GM12878 (cell line): Measurements from ENCODE around the gene GAPDHS. TPM values are rescaled to one million over a fixed set of nuclear protein-coding genes. Genes with fewer than 3 reads are reported as not detected.

Source experiments
- BACH1 ChIP-seq: fragments of 450-650 bp; IDR thresholded peaks from 2 replicates; pipeline ENCODE4 v1.6.1; 2017; ENCODE audit warnings: mild to moderate bottlenecking, borderline replicate concordance
- KAT2A ChIP-seq: conservative IDR thresholded peaks from 2 replicates; pipeline ENCODE4 v1.6.1; 2011; ENCODE audit warnings: low read depth, low read length; ENCODE audit not compliant: control insufficient read depth
- NBN ChIP-seq: fragments of 450-650 bp; IDR thresholded peaks from 2 replicates; pipeline ENCODE4 v1.6.1; 2016
- POU2F2 ChIP-seq: IDR thresholded peaks from 3 replicates; pipeline ENCODE4 v1.6.1; 2011; ENCODE audit warnings: low read depth, mild to moderate bottlenecking, low read length, borderline replicate concordance
- RAD21 ChIP-seq: IDR thresholded peaks from 2 replicates; pipeline ENCODE4 v1.6.1; 2011; ENCODE audit warnings: mild to moderate bottlenecking, low read depth, low read length, moderate library complexity; ENCODE audit not compliant: insufficient read depth
- RAD51 ChIP-seq: fragments of 450-650 bp; IDR thresholded peaks from 2 replicates; pipeline ENCODE4 v1.6.1; 2016; ENCODE audit warnings: moderate library complexity, mild to moderate bottlenecking, inconsistent platforms
- STAT3 ChIP-seq: IDR thresholded peaks from 2 replicates; pipeline ENCODE4 v1.6.1; 2011; ENCODE audit warnings: low read depth, low read length, improper control_type of control experiment
- SUPT20H ChIP-seq: IDR thresholded peaks from 2 replicates; pipeline ENCODE4 v1.6.1; 2011; ENCODE audit warnings: low read depth, mild to moderate bottlenecking, low read length, moderate library complexity, borderline replicate concordance; ENCODE audit not compliant: control insufficient read depth
- TCF12 ChIP-seq: IDR thresholded peaks from 2 replicates; pipeline ENCODE4 v1.6.1; 2011; ENCODE audit warnings: low read depth, mild to moderate bottlenecking, low read length
- TCF7 ChIP-seq: IDR thresholded peaks from 2 replicates; pipeline ENCODE4 v1.6.1; 2014; ENCODE audit warnings: antibody characterized with exemption, borderline replicate concordance
- ZNF217 ChIP-seq: fragments of 450-650 bp; IDR thresholded peaks from 2 replicates; pipeline ENCODE4 v1.6.1; 2017; ENCODE audit warnings: antibody characterized with exemption, mild to moderate bottlenecking
- polyA plus RNA-seq, 11 experiments: library from polyadenylated mRNA; depleted of rRNA in 4 of 11; unstranded in 6 of 11; stranded (reverse) in 5 of 11; fragments of >200 nt; fragmentation: Nextera tagmentation in 4 of 11; fragmentation: Illumina TruSeq in 1 of 11; extraction: Ambion mirVana in 4 of 11; extraction: Trizol in 1 of 11; gene quantifications; 1 replicate in 1 of 11; 2 replicates in 10 of 11; pipeline versions ENCODE4 v1.2.1 to v1.2.3, GENCODE V29; 2011 to 2016; ENCODE audit warnings: inconsistent platforms in 2 of 11, missing spikeins in 2 of 11, low read depth in 1 of 11
- total RNA-seq, 4 experiments: library from RNA; depleted of rRNA in 3 of 4; stranded (reverse); fragments of >200 nt in 3 of 4; fragmentation: Illumina TruSeq in 1 of 4; extraction: Trizol in 1 of 4; gene quantifications; 2 replicates each; pipeline versions ENCODE4 v1.2.1 to v1.2.3, GENCODE V29; 2013 to 2021
- TF ChIP-seq, protein P1 (sequence below): IDR thresholded peaks from 2 replicates; pipeline ENCODE4 v1.6.1; 2012; ENCODE audit warnings: low read depth, low read length, improper control_type of control experiment
- TF ChIP-seq, protein P2 (sequence below): IDR thresholded peaks from 2 replicates; pipeline ENCODE4 v1.6.1; 2011; ENCODE audit warnings: low read depth, low read length, improper control_type of control experiment, borderline replicate concordance
- TF ChIP-seq, protein P3 (sequence below): fragments of 450-650 bp; IDR thresholded peaks from 2 replicates; pipeline ENCODE4 v1.6.1; 2017; ENCODE audit warnings: low read depth, mild to moderate bottlenecking, moderate library complexity
- TF ChIP-seq, protein P4 (sequence below): fragments of 450-650 bp; IDR thresholded peaks from 2 replicates; pipeline ENCODE4 v1.6.1; 2018; ENCODE audit warnings: borderline replicate concordance, mild to moderate bottlenecking; ENCODE audit not compliant: partially characterized antibody

Gene GAPDHS
- total and polyA plus RNA-seq, 10 of the 15 experiments (the other 5 are each of a cell fraction or from before 2014, with no cell fraction given) = 0.08 TPM; not detected in 9

DNA sequence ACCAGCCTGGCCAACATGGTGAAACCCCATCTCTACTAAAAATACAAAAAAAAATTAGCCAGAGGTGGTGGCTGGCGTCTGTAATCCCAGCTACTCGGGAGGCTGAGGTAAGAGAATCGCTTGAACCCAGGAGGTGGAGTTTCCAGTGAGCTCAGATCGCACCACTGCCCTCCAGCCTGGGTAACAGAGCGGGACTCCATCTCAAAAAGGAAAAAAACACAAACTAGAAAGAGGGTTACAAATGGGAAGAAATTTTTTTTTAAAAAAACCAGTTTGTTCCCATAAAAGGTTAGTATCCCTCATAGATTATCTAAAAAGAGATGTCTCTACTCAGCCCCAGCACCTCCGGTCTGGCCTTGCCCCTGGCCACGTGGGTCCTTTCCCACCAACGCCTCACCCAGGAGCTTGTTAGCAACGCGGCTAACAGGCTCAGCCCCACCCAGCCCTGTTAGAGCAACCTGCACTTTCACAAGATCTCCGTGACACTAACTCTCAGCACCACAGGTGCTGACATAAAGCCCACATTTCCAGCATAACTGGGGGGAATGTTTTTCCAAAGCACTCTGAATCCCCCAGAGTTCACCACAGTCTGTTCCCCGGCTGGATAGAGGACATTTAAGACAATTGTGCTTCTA is 24.1 kb upstream of the GAPDHS start (continued):
- TF ChIP-seq POU2F2 (no peak), KAT2A (no peak), BACH1 (no peak), TCF12 (no peak), SUPT20H (no peak), STAT3 (no peak), RAD51 (peak; percentile 90), NBN (peak; percentile 7; the same call in 1 of the 2 replicates), RAD21 (no peak), ZNF217 (no peak), TCF7 (no peak)
- TF ChIP-seq, protein P1, sequence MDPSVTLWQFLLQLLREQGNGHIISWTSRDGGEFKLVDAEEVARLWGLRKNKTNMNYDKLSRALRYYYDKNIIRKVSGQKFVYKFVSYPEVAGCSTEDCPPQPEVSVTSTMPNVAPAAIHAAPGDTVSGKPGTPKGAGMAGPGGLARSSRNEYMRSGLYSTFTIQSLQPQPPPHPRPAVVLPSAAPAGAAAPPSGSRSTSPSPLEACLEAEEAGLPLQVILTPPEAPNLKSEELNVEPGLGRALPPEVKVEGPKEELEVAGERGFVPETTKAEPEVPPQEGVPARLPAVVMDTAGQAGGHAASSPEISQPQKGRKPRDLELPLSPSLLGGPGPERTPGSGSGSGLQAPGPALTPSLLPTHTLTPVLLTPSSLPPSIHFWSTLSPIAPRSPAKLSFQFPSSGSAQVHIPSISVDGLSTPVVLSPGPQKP = no peak
- TF ChIP-seq, protein P2, sequence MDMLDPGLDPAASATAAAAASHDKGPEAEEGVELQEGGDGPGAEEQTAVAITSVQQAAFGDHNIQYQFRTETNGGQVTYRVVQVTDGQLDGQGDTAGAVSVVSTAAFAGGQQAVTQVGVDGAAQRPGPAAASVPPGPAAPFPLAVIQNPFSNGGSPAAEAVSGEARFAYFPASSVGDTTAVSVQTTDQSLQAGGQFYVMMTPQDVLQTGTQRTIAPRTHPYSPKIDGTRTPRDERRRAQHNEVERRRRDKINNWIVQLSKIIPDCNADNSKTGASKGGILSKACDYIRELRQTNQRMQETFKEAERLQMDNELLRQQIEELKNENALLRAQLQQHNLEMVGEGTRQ = peak; percentile 51
- TF ChIP-seq, protein P3, sequence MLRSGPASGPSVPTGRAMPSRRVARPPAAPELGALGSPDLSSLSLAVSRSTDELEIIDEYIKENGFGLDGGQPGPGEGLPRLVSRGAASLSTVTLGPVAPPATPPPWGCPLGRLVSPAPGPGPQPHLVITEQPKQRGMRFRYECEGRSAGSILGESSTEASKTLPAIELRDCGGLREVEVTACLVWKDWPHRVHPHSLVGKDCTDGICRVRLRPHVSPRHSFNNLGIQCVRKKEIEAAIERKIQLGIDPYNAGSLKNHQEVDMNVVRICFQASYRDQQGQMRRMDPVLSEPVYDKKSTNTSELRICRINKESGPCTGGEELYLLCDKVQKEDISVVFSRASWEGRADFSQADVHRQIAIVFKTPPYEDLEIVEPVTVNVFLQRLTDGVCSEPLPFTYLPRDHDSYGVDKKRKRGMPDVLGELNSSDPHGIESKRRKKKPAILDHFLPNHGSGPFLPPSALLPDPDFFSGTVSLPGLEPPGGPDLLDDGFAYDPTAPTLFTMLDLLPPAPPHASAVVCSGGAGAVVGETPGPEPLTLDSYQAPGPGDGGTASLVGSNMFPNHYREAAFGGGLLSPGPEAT = no peak; the same call in 1 of the 2 replicates
- TF ChIP-seq, protein P4, sequence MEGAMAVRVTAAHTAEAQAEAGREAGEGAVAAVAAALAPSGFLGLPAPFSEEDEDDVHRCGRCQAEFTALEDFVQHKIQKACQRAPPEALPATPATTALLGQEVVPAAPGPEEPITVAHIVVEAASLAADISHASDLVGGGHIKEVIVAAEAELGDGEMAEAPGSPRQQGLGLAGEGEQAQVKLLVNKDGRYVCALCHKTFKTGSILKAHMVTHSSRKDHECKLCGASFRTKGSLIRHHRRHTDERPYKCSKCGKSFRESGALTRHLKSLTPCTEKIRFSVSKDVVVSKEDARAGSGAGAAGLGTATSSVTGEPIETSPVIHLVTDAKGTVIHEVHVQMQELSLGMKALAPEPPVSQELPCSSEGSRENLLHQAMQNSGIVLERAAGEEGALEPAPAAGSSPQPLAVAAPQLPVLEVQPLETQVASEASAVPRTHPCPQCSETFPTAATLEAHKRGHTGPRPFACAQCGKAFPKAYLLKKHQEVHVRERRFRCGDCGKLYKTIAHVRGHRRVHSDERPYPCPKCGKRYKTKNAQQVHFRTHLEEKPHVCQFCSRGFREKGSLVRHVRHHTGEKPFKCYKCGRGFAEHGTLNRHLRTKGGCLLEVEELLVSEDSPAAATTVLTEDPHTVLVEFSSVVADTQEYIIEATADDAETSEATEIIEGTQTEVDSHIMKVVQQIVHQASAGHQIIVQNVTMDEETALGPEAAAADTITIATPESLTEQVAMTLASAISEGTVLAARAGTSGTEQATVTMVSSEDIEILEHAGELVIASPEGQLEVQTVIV = no peak
